ENCODE data around the gene RAPGEFL1.
"Not testable (repeated sequence)": the region's sequence is repeated elsewhere in the genome, so short reads cannot be mapped to it uniquely, and the experiment has no call there.

The RAPGEFL1 gene

GRCh38 chr17:40209404-40210093 is 32.3 kb downstream of the RAPGEFL1 start:
- no peak for DNase-seq (ENCODE audit: low read depth)

GRCh38 chr17:40213914-40214313 is 36.6 kb downstream of the RAPGEFL1 start:
- not testable (repeated sequence) for DNase-seq (ENCODE audit: low read depth)

GRCh38 chr17:40218006-40218739 is 40.9 kb downstream of the RAPGEFL1 start:
- no peak for DNase-seq (ENCODE audit: low read depth)

GRCh38 chr17:40218740-40219593 is 41.7 kb downstream of the RAPGEFL1 start, which contains the start of gene WIPF2:
Gene WIPF2 (plus strand): TSS chr17:40219304. CDS start chr17:40256460, 37,156 bp downstream.
- DNase-seq (ENCODE audit: low read depth), result peak; percentile 95

GRCh38 chr17:40219594-40220338 is 42.5 kb downstream of the RAPGEFL1 start:
- no peak for DNase-seq (ENCODE audit: low read depth)

- no peak for DNase-seq (ENCODE audit: low read depth)
Measured at GRCh38 chr17:40224718-40225550, 47.7 kb downstream of the RAPGEFL1 start.

GRCh38 chr17:40229146-40229545 is 51.9 kb downstream of the RAPGEFL1 start:
- DNase-seq (ENCODE audit: low read depth), result not testable (repeated sequence)

- DNase-seq (ENCODE audit: low read depth), result no peak
Measured at GRCh38 chr17:40230670-40231069, 53.4 kb downstream of the RAPGEFL1 start.

GRCh38 chr17:40231928-40232327 is 54.7 kb downstream of the RAPGEFL1 start:
- DNase-seq (ENCODE audit: low read depth), result not testable (repeated sequence)

- DNase-seq (ENCODE audit: low read depth), result no peak
Measured at GRCh38 chr17:40241252-40241834, 64.1 kb downstream of the RAPGEFL1 start.

GRCh38 chr17:40242774-40243173 is 65.5 kb downstream of the RAPGEFL1 start:
- no peak for DNase-seq (ENCODE audit: low read depth)

GRCh38 chr17:40243761-40244160 is 66.5 kb downstream of the RAPGEFL1 start:
- DNase-seq (ENCODE audit: low read depth), result no peak

GRCh38 chr17:40244255-40244654 is 67.0 kb downstream of the RAPGEFL1 start:
- DNase-seq (ENCODE audit: low read depth), result no peak

All from activated gamma-delta T cell treated with anti-CD3 and anti-CD28 coated beads, Interleukin-2, amount 50 U/mL, for 16 hours (primary cell).